ENCODE data around the gene AFF3.

- no peak for TF ChIP-seq CTCF (IDR thresholded peaks at IDR 0.05)
- TF ChIP-seq POLR2A (IDR thresholded peaks at IDR 0.05): no peak
These were observed 634.2 kb downstream of the AFF3 start for GRCh38 chr2:99507937-99508818.
